Activated naive CD4-positive, alpha-beta T cell treated with anti-CD3 and anti-CD28 coated beads, Interleukin-2, amount 10 ng/mL, durations not matched to agents 7 days and 5 days (primary cell): Measurements from ENCODE around the gene SIPA1L3.

Experiments
- CTCF ChIA-PET: fragments of 350-600 bp; sonication (Branson Sonifier 250); formaldehyde crosslinking; loops from one replicate; lab custom pipeline; 2021; ENCODE audit warnings: antibody characterized with exemption; lab: Charles Lee
- DNase-seq: peaks from one replicate; pipeline ENCODE4 v3.0.0-alpha.2; 2020
- H3K27ac Mint-ChIP-seq: one replicate; pipeline ENCODE4 v1.8.0; 2021; ENCODE audit warnings: mild to moderate bottlenecking, moderate library complexity, mixed read lengths
- H3K27me3 Mint-ChIP-seq: one replicate; pipeline ENCODE4 v1.8.0; 2021; ENCODE audit warnings: mild to moderate bottlenecking, mixed read lengths
- H3K36me3 Mint-ChIP-seq: one replicate; pipeline ENCODE4 v1.8.0; 2021; ENCODE audit warnings: mixed read lengths
- H3K4me1 Mint-ChIP-seq: one replicate; pipeline ENCODE4 v1.8.0; 2021; ENCODE audit warnings: mixed read lengths
- H3K4me3 Mint-ChIP-seq: one replicate; pipeline ENCODE4 v1.8.0; 2021; ENCODE audit warnings: mild to moderate bottlenecking, moderate library complexity, mixed read lengths
- H3K9me3 Mint-ChIP-seq: one replicate; pipeline ENCODE4 v1.8.0; 2021; ENCODE audit warnings: mixed read lengths

Gene SIPA1L3

GRCh38 chr19:37946132-37946531 lies 39.1 kb downstream of the SIPA1L3 start:
- CTCF ChIA-PET: interaction anchor here (0.5 kb wide), 1 partner anchor 136 kb away, joined by 5 read pairs; no protein-coding TSS in a partner anchor
- no peak overlapping the region for H3K27ac Mint-ChIP-seq
- no peak for DNase-seq
- H3K4me1 Mint-ChIP-seq: no peaks in the 10 kb centered on the region
- no peaks in the 10 kb centered on the region for H3K27me3 Mint-ChIP-seq
- no peaks in the 10 kb centered on the region for H3K9me3 Mint-ChIP-seq
- no peak overlapping the region for H3K4me3 Mint-ChIP-seq
- no peaks in the 10 kb centered on the region for H3K36me3 Mint-ChIP-seq

- H3K36me3 Mint-ChIP-seq: no peaks in the 10 kb centered on the region
- H3K4me3 Mint-ChIP-seq: no peak overlapping the region
- H3K27ac Mint-ChIP-seq: no peak overlapping the region
- no peaks in the 10 kb centered on the region for H3K9me3 Mint-ChIP-seq
- CTCF ChIA-PET: no interaction called here
- H3K4me1 Mint-ChIP-seq: no peaks in the 10 kb centered on the region
- no peaks in the 10 kb centered on the region for H3K27me3 Mint-ChIP-seq
- DNase-seq: no peak
Observed at GRCh38 chr19:37947778-37948177, 40.8 kb downstream of the SIPA1L3 start.

- Mint-ChIP-seq H3K36me3 (no peaks in the 10 kb centered on the region), H3K27me3 (no peaks in the 10 kb centered on the region), H3K9me3 (no peaks in the 10 kb centered on the region), H3K4me3 (no peak overlapping the region), H3K27ac (no peak overlapping the region), H3K4me1 (no peaks in the 10 kb centered on the region)
- CTCF ChIA-PET: no interaction called here
- DNase-seq: no peak
Observed at GRCh38 chr19:37948362-37948761, 41.4 kb downstream of the SIPA1L3 start.

GRCh38 chr19:37950471-37951175 lies 43.6 kb downstream of the SIPA1L3 start:
- CTCF ChIA-PET: no interaction called here
- H3K9me3 Mint-ChIP-seq: peaks cover 3% of the 10 kb centered on the region
- no peak overlapping the region for H3K4me3 Mint-ChIP-seq
- no peaks in the 10 kb centered on the region for H3K4me1 Mint-ChIP-seq
- H3K27me3 Mint-ChIP-seq: no peaks in the 10 kb centered on the region
- H3K36me3 Mint-ChIP-seq: no peaks in the 10 kb centered on the region
- H3K27ac Mint-ChIP-seq: no peak overlapping the region
- no peak for DNase-seq

GRCh38 chr19:37951816-37952210 lies 44.8 kb downstream of the SIPA1L3 start:
- H3K27ac Mint-ChIP-seq: no peak overlapping the region
- CTCF ChIA-PET: no interaction called here

GRCh38 chr19:37953171-37953917 lies 46.3 kb downstream of the SIPA1L3 start:
- Mint-ChIP-seq H3K36me3 (peaks cover 3% of the 10 kb centered on the region), H3K27ac (no peak overlapping the region), H3K4me1 (no peaks in the 10 kb centered on the region), H3K9me3 (peaks cover 10% of the 10 kb centered on the region), H3K4me3 (no peak overlapping the region), H3K27me3 (no peaks in the 10 kb centered on the region)
- CTCF ChIA-PET: no interaction called here
- no peak for DNase-seq

More at GRCh38 chr19:37951816-37952210, 44.8 kb downstream of the SIPA1L3 start:
- no peaks in the 10 kb centered on the region for H3K27me3 Mint-ChIP-seq
- peaks cover 8% of the 10 kb centered on the region for H3K9me3 Mint-ChIP-seq
- no peak overlapping the region for H3K4me3 Mint-ChIP-seq
- H3K4me1 Mint-ChIP-seq: no peaks in the 10 kb centered on the region
- DNase-seq: no peak
- no peaks in the 10 kb centered on the region for H3K36me3 Mint-ChIP-seq

- CTCF ChIA-PET: no interaction called here
- H3K36me3 Mint-ChIP-seq: peaks cover 3% of the 10 kb centered on the region
- H3K9me3 Mint-ChIP-seq: peaks cover 10% of the 10 kb centered on the region
- H3K27ac Mint-ChIP-seq: no peak overlapping the region
- H3K4me1 Mint-ChIP-seq: no peaks in the 10 kb centered on the region
- no peak for DNase-seq
- no peak overlapping the region for H3K4me3 Mint-ChIP-seq
- H3K27me3 Mint-ChIP-seq: no peaks in the 10 kb centered on the region
Observed at GRCh38 chr19:37953918-37954303, 46.9 kb downstream of the SIPA1L3 start.

- H3K27me3 Mint-ChIP-seq: no peaks in the 10 kb centered on the region
- H3K27ac Mint-ChIP-seq: no peak overlapping the region
- peaks cover 10% of the 10 kb centered on the region for H3K9me3 Mint-ChIP-seq
- no peak overlapping the region for H3K4me3 Mint-ChIP-seq
- CTCF ChIA-PET: interaction anchor here (0.7 kb wide), 1 partner anchor 14 kb away, joined by 3 read pairs; no protein-coding TSS in a partner anchor
- DNase-seq: no peak
- H3K4me1 Mint-ChIP-seq: peaks cover 3% of the 10 kb centered on the region
- H3K36me3 Mint-ChIP-seq: peaks cover 3% of the 10 kb centered on the region
Observed at GRCh38 chr19:37954421-37954874, 47.4 kb downstream of the SIPA1L3 start.

GRCh38 chr19:37955986-37956385 lies 49.0 kb downstream of the SIPA1L3 start:
- CTCF ChIA-PET: no interaction called here
- Mint-ChIP-seq H3K4me3 (no peak overlapping the region), H3K9me3 (peaks cover 10% of the 10 kb centered on the region), H3K27me3 (no peaks in the 10 kb centered on the region), H3K4me1 (peaks cover 3% of the 10 kb centered on the region), H3K27ac (no peak overlapping the region), H3K36me3 (peaks cover 3% of the 10 kb centered on the region)
- DNase-seq: no peak

- H3K36me3 Mint-ChIP-seq: peaks cover 9% of the 10 kb centered on the region
- peaks cover 16% of the 10 kb centered on the region for H3K9me3 Mint-ChIP-seq
- DNase-seq: no peak
- H3K4me1 Mint-ChIP-seq: peaks cover 3% of the 10 kb centered on the region
- H3K4me3 Mint-ChIP-seq: no peak overlapping the region
- CTCF ChIA-PET: no interaction called here
- no peaks in the 10 kb centered on the region for H3K27me3 Mint-ChIP-seq
- no peak overlapping the region for H3K27ac Mint-ChIP-seq
Observed at GRCh38 chr19:37957176-37957575, 50.2 kb downstream of the SIPA1L3 start.

- DNase-seq: no peak
- Mint-ChIP-seq H3K4me3 (no peak overlapping the region), H3K36me3 (peaks cover 9% of the 10 kb centered on the region), H3K9me3 (peaks cover 19% of the 10 kb centered on the region), H3K27me3 (no peaks in the 10 kb centered on the region), H3K27ac (no peak overlapping the region), H3K4me1 (peaks cover 3% of the 10 kb centered on the region)
- CTCF ChIA-PET: no interaction called here
Observed at GRCh38 chr19:37959665-37960114, 52.7 kb downstream of the SIPA1L3 start.

- Mint-ChIP-seq H3K4me3 (no peak overlapping the region), H3K36me3 (peaks cover 9% of the 10 kb centered on the region), H3K27me3 (no peaks in the 10 kb centered on the region), H3K9me3 (peaks cover 12% of the 10 kb centered on the region), H3K4me1 (peaks cover 3% of the 10 kb centered on the region), H3K27ac (no peak overlapping the region)
- CTCF ChIA-PET: no interaction called here
- no peak for DNase-seq
Observed at GRCh38 chr19:37961198-37961597, 54.2 kb downstream of the SIPA1L3 start.

GRCh38 chr19:37963190-37963936 lies 56.4 kb downstream of the SIPA1L3 start:
- Mint-ChIP-seq H3K36me3 (peaks cover 7% of the 10 kb centered on the region), H3K27ac (no peak overlapping the region), H3K9me3 (peaks cover 11% of the 10 kb centered on the region), H3K4me1 (peaks cover 3% of the 10 kb centered on the region), H3K27me3 (no peaks in the 10 kb centered on the region), H3K4me3 (no peak overlapping the region)
- DNase-seq: no peak
- CTCF ChIA-PET: no interaction called here

- peaks cover 7% of the 10 kb centered on the region for H3K36me3 Mint-ChIP-seq
- H3K27ac Mint-ChIP-seq: no peak overlapping the region
- H3K27me3 Mint-ChIP-seq: no peaks in the 10 kb centered on the region
- peaks cover 11% of the 10 kb centered on the region for H3K9me3 Mint-ChIP-seq
- CTCF ChIA-PET: no interaction called here
- DNase-seq: no peak
- H3K4me3 Mint-ChIP-seq: no peak overlapping the region
- peaks cover 2% of the 10 kb centered on the region for H3K4me1 Mint-ChIP-seq
Observed at GRCh38 chr19:37964109-37964508, 57.1 kb downstream of the SIPA1L3 start.
